Measurements from ENCODE around the gene DCHS1.

DCHS1 gene

GRCh38 chr11:6613496-6613895 is 42.1 kb downstream of the DCHS1 start:
- H3K4me3 ChIP-seq (ENCODE audit: low read length), result no peak overlapping the region
- DNase-seq (ENCODE audit: low read depth), result no peak
- TF ChIP-seq, protein P1, sequence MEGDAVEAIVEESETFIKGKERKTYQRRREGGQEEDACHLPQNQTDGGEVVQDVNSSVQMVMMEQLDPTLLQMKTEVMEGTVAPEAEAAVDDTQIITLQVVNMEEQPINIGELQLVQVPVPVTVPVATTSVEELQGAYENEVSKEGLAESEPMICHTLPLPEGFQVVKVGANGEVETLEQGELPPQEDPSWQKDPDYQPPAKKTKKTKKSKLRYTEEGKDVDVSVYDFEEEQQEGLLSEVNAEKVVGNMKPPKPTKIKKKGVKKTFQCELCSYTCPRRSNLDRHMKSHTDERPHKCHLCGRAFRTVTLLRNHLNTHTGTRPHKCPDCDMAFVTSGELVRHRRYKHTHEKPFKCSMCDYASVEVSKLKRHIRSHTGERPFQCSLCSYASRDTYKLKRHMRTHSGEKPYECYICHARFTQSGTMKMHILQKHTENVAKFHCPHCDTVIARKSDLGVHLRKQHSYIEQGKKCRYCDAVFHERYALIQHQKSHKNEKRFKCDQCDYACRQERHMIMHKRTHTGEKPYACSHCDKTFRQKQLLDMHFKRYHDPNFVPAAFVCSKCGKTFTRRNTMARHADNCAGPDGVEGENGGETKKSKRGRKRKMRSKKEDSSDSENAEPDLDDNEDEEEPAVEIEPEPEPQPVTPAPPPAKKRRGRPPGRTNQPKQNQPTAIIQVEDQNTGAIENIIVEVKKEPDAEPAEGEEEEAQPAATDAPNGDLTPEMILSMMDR (conservative IDR thresholded peaks at IDR 0.05; ENCODE audit: low read length), result no peak

DNA sequence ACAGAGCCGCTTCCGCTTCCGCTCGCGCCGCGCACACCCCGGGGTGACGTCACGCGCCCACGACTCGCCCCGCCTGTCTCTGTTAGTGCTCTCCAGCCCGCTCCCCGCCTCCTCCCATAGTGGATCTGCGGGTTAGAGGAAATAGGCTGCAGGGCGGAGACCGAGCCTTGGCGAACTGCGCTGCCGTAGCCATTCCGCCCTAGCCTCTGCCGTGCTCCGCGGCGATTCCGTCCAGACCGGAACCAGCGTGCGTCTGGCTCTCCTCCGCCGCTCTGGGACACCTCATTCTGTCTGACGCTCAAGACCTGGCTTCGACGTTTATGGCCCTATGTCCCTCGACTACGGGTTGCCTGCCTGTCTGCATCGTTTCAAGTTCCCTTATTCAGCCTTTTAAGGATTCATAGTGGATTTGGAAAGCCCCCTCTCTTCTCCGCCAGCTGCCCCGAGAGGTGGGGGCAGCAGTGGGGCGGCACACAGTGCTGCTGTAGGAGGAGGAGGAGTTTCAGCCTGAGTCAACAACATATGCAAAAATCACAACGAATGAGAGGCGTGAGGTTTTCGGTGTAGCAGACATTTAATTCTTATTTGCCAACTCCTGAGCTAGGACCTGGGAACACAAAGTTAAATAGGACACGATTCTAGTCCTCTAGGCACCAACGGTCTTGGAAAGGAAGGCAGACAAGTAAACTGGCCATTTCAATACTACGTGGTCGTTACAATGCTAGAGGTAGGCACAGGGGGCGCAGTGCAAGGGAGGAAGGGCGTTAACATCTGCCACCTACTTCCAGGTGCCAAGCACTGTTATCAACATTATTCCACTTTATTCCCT is 43.2 kb downstream of the DCHS1 start, which contains the start of gene TAF10:
Gene TAF10, minus strand, starts transcription at position 4 of the 829 bp plus-strand sequence. CDS start 27 bp downstream, outside the sequence.
- peak within 1 kb of the TSS; percentile 76 for H3K4me3 ChIP-seq (ENCODE audit: low read length)
- peak; percentile 97 for DNase-seq (ENCODE audit: low read depth)
- TF ChIP-seq, protein P1 (conservative IDR thresholded peaks at IDR 0.05; ENCODE audit: low read length), result peak; percentile 50

DNA sequence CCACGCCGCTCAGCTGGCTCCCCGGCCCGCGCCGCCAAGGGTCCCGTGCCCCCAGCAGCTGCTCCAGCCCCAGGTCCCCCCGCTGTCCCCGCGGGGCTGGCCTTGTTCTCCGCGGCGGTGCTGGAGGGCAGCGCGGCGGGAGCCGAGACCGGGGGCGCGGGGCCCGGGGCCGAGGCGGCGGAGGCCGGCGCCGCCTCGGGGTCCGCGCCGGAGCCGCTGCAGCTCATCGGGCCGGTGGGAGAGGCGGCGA is 43.7 kb downstream of the DCHS1 start:
- TF ChIP-seq, protein P1 (conservative IDR thresholded peaks at IDR 0.05; ENCODE audit: low read length), result no peak
- peak overlapping the region; percentile 76 for H3K4me3 ChIP-seq (ENCODE audit: low read length)

DNA sequence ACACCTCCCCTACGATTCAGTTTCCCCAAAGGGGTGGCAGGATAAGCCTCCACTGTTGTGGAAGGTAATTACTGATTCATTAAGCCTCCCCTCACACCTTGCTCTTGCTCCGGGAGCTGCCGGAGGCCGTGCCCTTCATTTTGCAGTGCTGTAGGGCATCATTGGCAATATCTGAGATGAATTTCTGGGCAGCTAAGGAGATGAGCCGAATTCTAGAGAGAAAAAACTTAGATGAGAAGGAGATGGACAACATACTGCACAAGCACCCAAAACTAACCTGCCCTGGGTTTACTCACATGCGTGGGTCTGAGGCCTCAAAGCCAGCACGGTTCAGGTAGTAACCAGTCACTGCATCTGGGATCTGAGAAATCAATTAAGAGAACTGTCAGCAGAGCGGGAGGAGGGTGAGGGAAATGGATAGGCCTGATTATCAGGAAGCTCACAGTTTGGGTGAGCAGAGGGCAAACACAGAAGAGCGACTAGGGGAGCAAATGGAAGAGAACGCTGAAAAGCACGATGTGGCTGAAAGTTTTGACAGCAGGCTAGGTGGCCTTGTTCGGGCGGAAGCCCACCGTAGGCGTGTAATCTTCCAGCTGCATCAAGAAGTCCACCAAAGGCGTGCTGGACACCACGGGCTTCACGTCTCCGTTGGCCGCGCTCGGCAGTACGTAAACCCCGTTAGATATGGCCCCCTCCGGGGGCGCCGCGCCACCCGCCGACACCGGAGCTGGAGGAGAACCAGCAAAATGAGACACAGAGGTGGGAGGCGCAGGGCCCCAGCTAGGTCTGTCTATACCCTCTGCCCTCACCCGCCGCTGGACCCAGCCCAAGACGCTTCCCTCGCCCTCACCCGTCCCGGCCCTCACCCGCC is 44.3 kb downstream of the DCHS1 start:
- TF ChIP-seq, protein P1 (conservative IDR thresholded peaks at IDR 0.05; ENCODE audit: low read length), result no peak
- no peak for DNase-seq (ENCODE audit: low read depth)

More for the DNA sequence above, 43.7 kb downstream of the DCHS1 start:
- DNase-seq (ENCODE audit: low read depth), result no peak

GRCh38 chr11:6610591-6610990 is 45.0 kb downstream of the DCHS1 start:
- TF ChIP-seq, protein P1 (conservative IDR thresholded peaks at IDR 0.05; ENCODE audit: low read length), result no peak

More for the DNA sequence above, 44.3 kb downstream of the DCHS1 start:
- peak overlapping the region; percentile 76 for H3K4me3 ChIP-seq (ENCODE audit: low read length)

DNA sequence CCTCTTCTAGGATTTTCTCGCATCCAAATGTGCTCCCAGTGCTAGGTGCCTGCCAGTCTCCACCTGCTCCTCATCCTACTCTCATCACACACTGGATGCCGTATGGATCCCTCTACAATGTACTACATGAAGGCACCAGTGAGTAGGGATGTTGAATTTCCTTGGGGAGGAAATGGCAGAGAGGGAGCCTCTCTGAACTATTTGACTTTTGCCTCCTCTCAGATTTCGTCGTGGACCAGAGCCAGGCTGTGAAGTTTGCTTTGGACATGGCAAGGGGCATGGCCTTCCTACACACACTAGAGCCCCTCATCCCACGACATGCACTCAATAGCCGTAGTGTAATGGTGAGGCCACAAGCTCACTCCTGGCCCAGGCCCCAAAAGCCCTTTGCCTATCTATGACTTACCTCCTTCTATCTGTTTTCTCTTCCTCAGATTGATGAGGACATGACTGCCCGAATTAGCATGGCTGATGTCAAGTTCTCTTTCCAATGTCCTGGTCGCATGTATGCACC is 46.0 kb downstream of the DCHS1 start:
- TF ChIP-seq, protein P1 (conservative IDR thresholded peaks at IDR 0.05; ENCODE audit: low read length), result no peak
- H3K4me3 ChIP-seq (ENCODE audit: low read length), result no peak overlapping the region
- DNase-seq (ENCODE audit: low read depth), result no peak

More at GRCh38 chr11:6610591-6610990, 45.0 kb downstream of the DCHS1 start:
- no peak for DNase-seq (ENCODE audit: low read depth)
- H3K4me3 ChIP-seq (ENCODE audit: low read length), result peak overlapping the region; percentile 76
